K562 (cell line): ENCODE data around the gene PPFIA3. TPM values are rescaled to one million over a fixed set of nuclear protein-coding genes. Genes with fewer than 3 reads are reported as not detected.

Source experiments
- ATF6 ChIP-seq: sonication (generic); formaldehyde crosslinking; IDR thresholded peaks from 2 replicates; pipeline ENCODE4 v1.4.0; 2020; ENCODE audit warnings: mild to moderate bottlenecking, missing genetic modification reagents
- CEBPG ChIP-seq, 3 experiments: fragments of 200-800 bp in 1 of 3; sonication (Bioruptor generic) in 1 of 3; sonication (generic) in 1 of 3; formaldehyde crosslinking in 1 of 3; IDR thresholded peaks in 2 of 3; conservative IDR thresholded peaks in 1 of 3; 2 replicates each; pipeline versions ENCODE4 v1.6.1 to v1.8.0; 2016 to 2022; ENCODE audit warnings: missing compliant biosample characterization in 2 of 3, missing genetic modification characterization in 2 of 3, mild to moderate bottlenecking in 1 of 3, missing genetic modification reagents in 1 of 3
- CLOCK ChIP-seq: fragments of 250-450 bp; sonication (Bioruptor Pico); IDR thresholded peaks from 2 replicates; pipeline ENCODE4 v1.4.0; 2020; ENCODE audit warnings: mild to moderate bottlenecking, moderate library complexity, borderline replicate concordance
- FOXJ2 ChIP-seq: fragments of 200-800 bp; sonication (Bioruptor generic); IDR thresholded peaks from 2 replicates; pipeline ENCODE4 v1.6.1; 2016; ENCODE audit warnings: missing genetic modification characterization, missing compliant biosample characterization
- FOXP4 ChIP-seq: sonication (generic); formaldehyde crosslinking; IDR thresholded peaks from 2 replicates; pipeline ENCODE4 v1.8.0; 2022; ENCODE audit warnings: mild to moderate bottlenecking, missing genetic modification reagents, borderline replicate concordance
- HNRNPLL ChIP-seq: fragments of 200-400 bp; formaldehyde crosslinking; IDR thresholded peaks from 2 replicates; pipeline ENCODE4 v1.6.1; 2017; ENCODE audit warnings: low read length, low read depth, mild to moderate bottlenecking; ENCODE audit not compliant: poor library complexity, severe bottlenecking
- MIER1 ChIP-seq: fragments of 450-650 bp; IDR thresholded peaks from 2 replicates; pipeline ENCODE4 v1.6.1; 2016; ENCODE audit warnings: antibody characterized with exemption, mild to moderate bottlenecking, low read depth
- MTF1 ChIP-seq: fragments of 250-450 bp; sonication (Bioruptor Pico); IDR thresholded peaks from 2 replicates; pipeline ENCODE4 v1.9.0; 2021; ENCODE audit warnings: moderate library complexity, mild to moderate bottlenecking, inconsistent platforms, borderline replicate concordance
- MXI1 ChIP-seq: IDR thresholded peaks from 2 replicates; pipeline ENCODE4 v1.6.1; 2011; ENCODE audit warnings: low read depth, mild to moderate bottlenecking, improper control_type of control experiment, low read length
- PHB2 ChIP-seq: fragments of 450-650 bp; IDR thresholded peaks from 2 replicates; pipeline ENCODE4 v1.6.1; 2017; ENCODE audit warnings: low read depth
- POLR2A ChIP-seq: fragments of 450-650 bp; conservative IDR thresholded peaks from 2 replicates; pipeline ENCODE4 v1.6.1; 2016
- STAG1 ChIP-seq: sonication (generic); formaldehyde crosslinking; IDR thresholded peaks from 2 replicates; pipeline ENCODE4 v1.5.0; 2020; ENCODE audit warnings: missing genetic modification reagents, borderline replicate concordance
- ZNF224 ChIP-seq: sonication (generic); formaldehyde crosslinking; IDR thresholded peaks from 2 replicates; pipeline ENCODE4 v1.8.0; 2022; ENCODE audit warnings: mild to moderate bottlenecking, missing genetic modification reagents
- ZNF324 ChIP-seq: fragments of 250-450 bp; sonication (Bioruptor Pico); IDR thresholded peaks from 2 replicates; pipeline ENCODE4 v1.4.0; 2020; ENCODE audit warnings: mild to moderate bottlenecking
- ZNF518B ChIP-seq: fragments of 250-450 bp; sonication (Bioruptor Pico); IDR thresholded peaks from 2 replicates; pipeline ENCODE4 v1.5.0; 2021; ENCODE audit warnings: mild to moderate bottlenecking, moderate library complexity
- ZNF699 ChIP-seq: fragments of 250-450 bp; sonication (Bioruptor Pico); IDR thresholded peaks from 2 replicates; pipeline ENCODE4 v1.8.0; 2021; ENCODE audit warnings: mild to moderate bottlenecking, moderate library complexity; ENCODE audit not compliant: insufficient replicate concordance
- polyA plus RNA-seq, 8 experiments: library from polyadenylated mRNA; depleted of rRNA in 4 of 8; stranded (reverse) in 5 of 8; unstranded in 3 of 8; fragments of >200 nt; fragmentation: Nextera tagmentation in 2 of 8; fragmentation: Illumina TruSeq in 1 of 8; extraction: Ambion mirVana in 2 of 8; extraction: Trizol in 1 of 8; gene quantifications; 2 replicates each; pipeline versions ENCODE4 v1.2.1 to v1.2.3, GENCODE V29; 2011 to 2014; ENCODE audit warnings: inconsistent platforms in 1 of 8, missing spikeins in 1 of 8
- total RNA-seq, 7 experiments: library from RNA; depleted of rRNA in 6 of 7; stranded (reverse); fragments of >200 nt in 6 of 7; fragmentation: Illumina TruSeq in 2 of 7; extraction: Trizol in 2 of 7; gene quantifications; 2 replicates each; pipeline versions ENCODE4 v1.2.1 to v1.2.3, GENCODE V29; 2011 to 2021; ENCODE audit warnings: low replicate concordance in 1 of 7

The PPFIA3 gene
- total and polyA plus RNA-seq, 9 of the 15 experiments (the other 6 are each of a cell fraction or from before 2014, with no cell fraction given) = 0.10 to 53.0 (median 17.6) TPM

GRCh38 chr19:49073514-49074378, 45.6 kb upstream of the PPFIA3 start (continued):
- peak; percentile 50; the same call in 1 of the 2 replicates for TF ChIP-seq PHB2
- no peak for TF ChIP-seq HNRNPLL
- TF ChIP-seq CEBPG (CRISPR knock-in tag; IDR thresholded peaks at IDR 0.05) = no peak
- no peak for TF ChIP-seq CEBPG (tag; conservative IDR thresholded peaks at IDR 0.05 in 1 of 2, IDR thresholded peaks at IDR 0.05 in 1 of 2)
- TF ChIP-seq CLOCK (CRISPR knock-in tag) = no peak
- TF ChIP-seq MTF1 (CRISPR knock-in tag) = no peak
- no peak for TF ChIP-seq FOXJ2
- no peak for TF ChIP-seq STAG1 (CRISPR knock-in tag)
- TF ChIP-seq ZNF224 (CRISPR knock-in tag) = no peak
- TF ChIP-seq MIER1 = no peak
- TF ChIP-seq ATF6 (CRISPR knock-in tag) = no peak
- TF ChIP-seq ZNF518B (CRISPR knock-in tag) = no peak
- TF ChIP-seq POLR2A = 0 out of 2 replicates have a peak, but pooled peaks have one; percentile 35
- TF ChIP-seq MXI1 = no peak
- TF ChIP-seq FOXP4 (CRISPR knock-in tag) = no peak
- no peak for TF ChIP-seq ZNF699 (CRISPR knock-in tag)
- TF ChIP-seq ZNF324 (CRISPR knock-in tag) = no peak
